ENCODE data around the gene NF1.
A peak's percentile ranks its signal among the peaks of the same experiment; 100 is the strongest.

The NF1 gene

GRCh38 chr17:31392856-31393748 lies 298.3 kb downstream of the NF1 start:
- H3K27ac ChIP-seq = peak overlapping the region; percentile 99
- TF ChIP-seq, protein P1, sequence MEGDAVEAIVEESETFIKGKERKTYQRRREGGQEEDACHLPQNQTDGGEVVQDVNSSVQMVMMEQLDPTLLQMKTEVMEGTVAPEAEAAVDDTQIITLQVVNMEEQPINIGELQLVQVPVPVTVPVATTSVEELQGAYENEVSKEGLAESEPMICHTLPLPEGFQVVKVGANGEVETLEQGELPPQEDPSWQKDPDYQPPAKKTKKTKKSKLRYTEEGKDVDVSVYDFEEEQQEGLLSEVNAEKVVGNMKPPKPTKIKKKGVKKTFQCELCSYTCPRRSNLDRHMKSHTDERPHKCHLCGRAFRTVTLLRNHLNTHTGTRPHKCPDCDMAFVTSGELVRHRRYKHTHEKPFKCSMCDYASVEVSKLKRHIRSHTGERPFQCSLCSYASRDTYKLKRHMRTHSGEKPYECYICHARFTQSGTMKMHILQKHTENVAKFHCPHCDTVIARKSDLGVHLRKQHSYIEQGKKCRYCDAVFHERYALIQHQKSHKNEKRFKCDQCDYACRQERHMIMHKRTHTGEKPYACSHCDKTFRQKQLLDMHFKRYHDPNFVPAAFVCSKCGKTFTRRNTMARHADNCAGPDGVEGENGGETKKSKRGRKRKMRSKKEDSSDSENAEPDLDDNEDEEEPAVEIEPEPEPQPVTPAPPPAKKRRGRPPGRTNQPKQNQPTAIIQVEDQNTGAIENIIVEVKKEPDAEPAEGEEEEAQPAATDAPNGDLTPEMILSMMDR (conservative IDR thresholded peaks at IDR 0.05) = 0 out of 2 replicates have a peak, but pooled peaks have one; percentile 7

DNA sequence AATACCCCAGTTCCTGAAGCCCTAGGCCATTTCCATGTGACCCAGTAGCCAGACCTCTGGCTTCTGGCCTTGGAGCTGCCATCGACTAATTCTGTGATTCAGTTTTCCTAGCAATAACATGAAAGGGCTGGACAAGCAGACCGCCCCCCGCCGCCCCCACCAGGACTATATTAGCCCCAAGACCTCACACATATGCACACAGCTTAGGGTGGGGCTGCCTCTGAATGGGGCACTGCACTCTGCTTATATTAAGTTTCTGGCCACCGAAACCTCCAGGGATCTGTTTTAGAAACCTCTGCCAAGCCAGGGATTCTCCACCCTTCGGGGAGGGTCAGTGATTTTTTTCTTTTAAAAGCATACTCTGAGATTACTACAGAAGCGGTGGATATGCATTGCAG lies 299.0 kb downstream of the NF1 start:
- H3K27ac ChIP-seq = peak overlapping the region; percentile 99
- TF ChIP-seq, protein P1 (conservative IDR thresholded peaks at IDR 0.05) = no peak

DNA sequence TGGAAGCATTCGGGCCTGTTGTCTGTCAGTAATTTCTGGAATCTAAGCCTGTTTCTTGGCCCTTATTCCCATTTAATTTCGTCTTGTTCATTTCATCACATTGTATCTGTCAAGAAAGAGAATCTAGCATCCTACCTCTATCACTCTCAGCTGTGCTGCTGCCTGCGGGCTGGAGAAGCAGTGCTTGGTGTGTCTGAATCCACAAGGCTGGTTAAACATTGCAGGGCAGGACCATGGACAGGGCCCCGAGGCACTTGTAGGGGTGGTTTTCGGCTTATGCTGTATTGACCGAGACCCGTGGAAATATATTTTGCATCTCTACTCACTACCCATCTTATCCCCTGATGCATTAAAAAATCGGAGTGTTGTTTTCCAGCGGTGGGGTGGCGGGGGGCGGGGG lies 299.8 kb downstream of the NF1 start:
- peak overlapping the region; percentile 99 for H3K27ac ChIP-seq
- TF ChIP-seq, protein P1 (conservative IDR thresholded peaks at IDR 0.05) = no peak

- no peak overlapping the region for H3K27ac ChIP-seq
- TF ChIP-seq, protein P1 (conservative IDR thresholded peaks at IDR 0.05) = no peak
Measured at GRCh38 chr17:31397256-31397939, 302.6 kb downstream of the NF1 start.

DNA sequence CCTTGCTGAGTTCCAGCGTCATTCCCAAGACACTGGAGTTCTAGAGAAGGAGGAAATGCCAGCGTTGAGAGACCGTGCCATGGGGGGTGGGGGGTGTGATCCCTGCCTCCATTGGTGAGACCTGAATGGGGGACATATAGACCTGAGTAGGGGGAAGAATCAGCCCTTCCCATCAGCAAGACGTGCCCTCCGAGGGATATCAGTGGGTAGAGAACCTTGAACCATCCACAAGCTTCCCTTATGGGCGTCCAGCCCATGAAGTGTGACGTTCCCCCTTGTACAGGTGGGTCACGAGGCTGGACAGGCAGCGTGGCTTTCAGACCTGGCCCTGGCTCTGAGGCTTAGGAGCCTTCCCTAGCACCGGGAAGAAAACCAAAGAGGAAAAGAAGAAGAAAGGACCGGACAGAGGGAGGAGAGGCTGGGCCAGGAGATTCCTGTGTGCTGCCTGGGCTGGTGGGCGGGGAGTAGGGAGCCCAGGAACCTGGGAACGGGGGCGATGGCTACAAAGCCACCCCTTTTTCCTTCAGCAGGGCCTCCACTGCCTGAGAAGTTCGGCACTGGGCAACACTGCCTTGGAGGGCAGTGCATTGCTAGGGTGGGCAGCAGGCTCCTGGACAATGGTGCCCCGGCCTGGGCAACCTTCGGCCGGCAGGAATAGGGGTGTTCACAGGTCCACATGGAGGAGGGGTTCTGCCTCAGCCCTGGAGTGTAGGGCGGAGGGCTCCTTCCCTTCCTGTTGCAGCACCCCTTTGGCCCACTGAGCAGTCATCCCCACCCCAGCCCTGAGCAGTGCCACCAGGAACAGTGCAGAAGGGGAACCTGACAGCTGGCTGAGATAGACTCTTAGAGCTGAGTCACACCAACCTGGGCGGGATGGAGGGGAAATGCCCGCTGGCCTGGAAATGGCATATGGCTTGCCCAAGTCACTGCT lies 303.9 kb downstream of the NF1 start:
- no peak overlapping the region for H3K27ac ChIP-seq
- TF ChIP-seq, protein P1 (conservative IDR thresholded peaks at IDR 0.05) = no peak

GRCh38 chr17:31400481-31400950 lies 305.7 kb downstream of the NF1 start:
- TF ChIP-seq, protein P1 (conservative IDR thresholded peaks at IDR 0.05) = no peak
- H3K27ac ChIP-seq = no peak overlapping the region
